CD14-positive monocyte (primary cell): Measurements from ENCODE around the gene SPATA25. TPM values are rescaled to one million over a fixed set of nuclear protein-coding genes. Genes with fewer than 3 reads are reported as not detected.

Source experiments
- DNase-seq, 3 donors: peaks; one replicate each; pipeline ENCODE4 v3.0.0-alpha.2; 2011 to 2022
- H2AFZ ChIP-seq: 2 replicates; pipeline ENCODE4 v1.6.0; 2012; ENCODE audit warnings: mild to moderate bottlenecking, low read depth, low read length, inconsistent platforms; ENCODE audit not compliant: insufficient read depth, poor library complexity, severe bottlenecking
- H3K27ac ChIP-seq, 2 donors: 1 replicate in 1 of 2; 2 replicates in 1 of 2; pipeline ENCODE4 v1.5.1; 2012 to 2013; ENCODE audit warnings: low read length in 2 of 2, control low read depth in 1 of 2, inconsistent platforms in 1 of 2, low read depth in 1 of 2, mild to moderate bottlenecking in 1 of 2
- H3K27me3 ChIP-seq, 2 donors: one replicate each; pipeline versions ENCODE4 v1.6.0 to v1.6.1; 2011 to 2013; ENCODE audit warnings: low read length in 2 of 2; ENCODE audit not compliant: control insufficient read depth in 2 of 2, insufficient read depth in 2 of 2
- H3K36me3 ChIP-seq, 2 donors: replicated peaks in 1 of 2; 1 replicate in 1 of 2; 2 replicates in 1 of 2; pipeline versions ENCODE4 v1.5.1 to v1.6.1; 2012 to 2013; ENCODE audit warnings: low read length in 2 of 2, control low read depth in 1 of 2, inconsistent platforms in 1 of 2, mild to moderate bottlenecking in 1 of 2; ENCODE audit not compliant: insufficient read depth in 2 of 2, control insufficient read depth in 1 of 2
- H3K4me1 ChIP-seq, 2 donors: 1 replicate in 1 of 2; 2 replicates in 1 of 2; pipeline versions ENCODE4 v1.5.1 to v1.6.1; 2012 to 2013; ENCODE audit warnings: low read length in 2 of 2, control low read depth in 1 of 2, inconsistent platforms in 1 of 2, mild to moderate bottlenecking in 1 of 2, moderate library complexity in 1 of 2; ENCODE audit not compliant: insufficient read depth in 2 of 2, control insufficient read depth in 1 of 2
- H3K4me2 ChIP-seq: replicated peaks from 2 replicates; pipeline ENCODE3; 2012; ENCODE audit warnings: low read length, moderate library complexity, mild to moderate bottlenecking; ENCODE audit not compliant: poor library complexity, severe bottlenecking; ENCODE audit errors: extremely low read depth
- H3K4me3 ChIP-seq, 3 experiments: fragments of 200-600 bp in 1 of 3; sonication (generic) in 1 of 3; replicated peaks in 1 of 3; 1 replicate in 2 of 3; 2 replicates in 1 of 3; pipeline ENCODE4 v1.5.1; 2011 to 2013; ENCODE audit warnings: low read length in 3 of 3, mild to moderate bottlenecking in 3 of 3, control low read depth in 2 of 3, low read depth in 2 of 3, inconsistent platforms in 1 of 3, moderate library complexity in 1 of 3
- H3K79me2 ChIP-seq: 2 replicates; pipeline ENCODE4 v1.6.0; 2012; ENCODE audit warnings: mild to moderate bottlenecking, control low read depth, inconsistent platforms, low read length, moderate library complexity; ENCODE audit not compliant: insufficient read depth
- H3K9ac ChIP-seq: 2 replicates; pipeline ENCODE4 v1.6.0; 2017; ENCODE audit warnings: low read length, mild to moderate bottlenecking; ENCODE audit not compliant: insufficient read depth, poor library complexity, severe bottlenecking
- H3K9me3 ChIP-seq, 2 donors: replicated peaks in 1 of 2; 1 replicate in 1 of 2; 2 replicates in 1 of 2; pipeline versions ENCODE4 v1.5.1 to v1.6.1; 2012 to 2013; ENCODE audit warnings: low read length in 2 of 2, control low read depth in 1 of 2; ENCODE audit not compliant: control insufficient read depth in 1 of 2, insufficient read depth in 1 of 2
- H4K20me1 ChIP-seq: 2 replicates; pipeline ENCODE4 v1.6.0; 2012; ENCODE audit warnings: mild to moderate bottlenecking, low read length, control low read depth, moderate library complexity; ENCODE audit not compliant: insufficient read depth
- H3K27ac Mint-ChIP-seq, 7 donors: one replicate each; pipeline ENCODE4 v1.8.0; 2020; ENCODE audit warnings: mild to moderate bottlenecking in 7 of 7, mixed read lengths in 7 of 7, moderate library complexity in 6 of 7, inconsistent platforms in 2 of 7
- H3K27me3 Mint-ChIP-seq, 3 donors: one replicate each; pipeline ENCODE4 v1.8.0; 2021 to 2022; ENCODE audit warnings: low read depth in 3 of 3, mild to moderate bottlenecking in 3 of 3, mixed read lengths in 3 of 3, moderate library complexity in 3 of 3, inconsistent platforms in 1 of 3
- H3K36me3 Mint-ChIP-seq, 2 donors: one replicate each; pipeline ENCODE4 v1.8.0; 2020; ENCODE audit warnings: mixed read lengths in 2 of 2, inconsistent platforms in 1 of 2, mild to moderate bottlenecking in 1 of 2
- H3K4me1 Mint-ChIP-seq: one replicate; pipeline ENCODE4 v1.8.0; 2020; ENCODE audit warnings: mild to moderate bottlenecking, mixed read lengths
- H3K4me3 Mint-ChIP-seq, 2 donors: one replicate each; pipeline ENCODE4 v1.8.0; 2020; ENCODE audit warnings: mild to moderate bottlenecking in 2 of 2, mixed read lengths in 2 of 2, moderate library complexity in 1 of 2
- H3K9me3 Mint-ChIP-seq, 7 donors: one replicate each; pipeline ENCODE4 v1.8.0; 2020 to 2022; ENCODE audit warnings: mixed read lengths in 7 of 7, mild to moderate bottlenecking in 6 of 7, moderate library complexity in 6 of 7, inconsistent platforms in 2 of 7
- CTCF ChIP-seq: fragments of 200-600 bp; IDR thresholded peaks from one replicate; pipeline ENCODE4 v1.8.0; 2022; ENCODE audit warnings: antibody characterized with exemption, mild to moderate bottlenecking
- WGBS: methylation state at CpG from one replicate; pipeline ENCODE4 v1.1.5; 2013; ENCODE audit warnings: missing lambda C conversion rate; ENCODE audit not compliant: insufficient coverage; 5-methylcytosine and 5-hydroxymethylcytosine counted together
- intact Hi-C, 2 donors: fragments of 100-400 bp; cut with micrococcal nuclease; formaldehyde crosslinking; loops; one replicate each; pipeline versions ENCODE4 v1.15.0 to v1.15.1; 2023
- polyA plus RNA-seq, 3 donors: library from polyadenylated mRNA; depleted of rRNA in 1 of 3; unstranded in 2 of 3; stranded (reverse) in 1 of 3; fragments of 300-500 nt in 2 of 3; fragments of >200 nt in 1 of 3; fragmentation: Illumina TruSeq in 2 of 3; gene quantifications; 1 replicate in 2 of 3; 2 replicates in 1 of 3; pipeline ENCODE4 v1.2.3, GENCODE V29; 2012 to 2021

The SPATA25 gene
- polyA plus RNA-seq, 3 donors: 0.76 TPM; not detected in 2

- peaks cover 11% of the 10 kb centered on the region for H3K4me1 Mint-ChIP-seq
- peaks cover 2 to 15% (median 10%) of the 10 kb centered on the region in 3 donors for H3K27me3 Mint-ChIP-seq
- Histone ChIP-seq H3K9ac (no peak overlapping the region), H2AFZ (no peak overlapping the region), H3K79me2 (no peaks in the 10 kb centered on the region), H4K20me1 (no peaks in the 10 kb centered on the region), H3K4me2 (no peak overlapping the region), H3K27me3 (no peaks in the 10 kb centered on the region), H3K4me1 (peaks cover 6 to 9% of the 10 kb centered on the region in 2 donors), H3K9me3 (no peaks in the 10 kb centered on the region), H3K36me3 (no peaks in the 10 kb centered on the region), H3K27ac (no peak overlapping the region), H3K4me3 (no peak overlapping the region)
- H3K4me3 Mint-ChIP-seq: peak overlapping the region in 1 of 2 donors; percentile 4
- peak overlapping the region in 2 of 7 donors; percentile 18 to 77 for H3K27ac Mint-ChIP-seq
- intact Hi-C loops: no loop called here
- no peaks in the 10 kb centered on the region for H3K9me3 Mint-ChIP-seq
- WGBS: 95% methylated on average over 11 of the region's 14 CpGs
- peaks cover 0 to 3% of the 10 kb centered on the region in 2 donors for H3K36me3 Mint-ChIP-seq
- TF ChIP-seq CTCF: no peak
- no peak for DNase-seq
Measured at GRCh38 chr20:45927071-45927878, 39.9 kb upstream of the SPATA25 start.

GRCh38 chr20:45926731-45927070 is 39.3 kb upstream of the SPATA25 start:
- intact Hi-C loops: no loop called here
- 100% methylated on average over 1 of the region's 2 CpGs for WGBS
- Mint-ChIP-seq H3K4me1 (peaks cover 11% of the 10 kb centered on the region), H3K4me3 (no peak overlapping the region), H3K36me3 (no peaks in the 10 kb centered on the region), H3K27ac (no peak overlapping the region), H3K9me3 (no peaks in the 10 kb centered on the region), H3K27me3 (peaks cover 2 to 20% (median 10%) of the 10 kb centered on the region in 3 donors)
- H3K36me3 ChIP-seq: no peaks in the 10 kb centered on the region
- H2AFZ ChIP-seq: no peak overlapping the region
- no peaks in the 10 kb centered on the region for H3K79me2 ChIP-seq
- no peak overlapping the region for H3K27ac ChIP-seq
- peaks cover 6 to 9% of the 10 kb centered on the region in 2 donors for H3K4me1 ChIP-seq
- DNase-seq: no peak
- H3K27me3 ChIP-seq: no peaks in the 10 kb centered on the region
- H3K9ac ChIP-seq: no peak overlapping the region
- H3K9me3 ChIP-seq: no peaks in the 10 kb centered on the region
- no peak overlapping the region for H3K4me3 ChIP-seq
- H3K4me2 ChIP-seq: no peak overlapping the region
- no peak for TF ChIP-seq CTCF
- no peaks in the 10 kb centered on the region for H4K20me1 ChIP-seq
